Left ventricle myocardium superior (tissue), 1 donor: Measurements from ENCODE around the gene GUCA1A. TPM values are rescaled to one million over a fixed set of nuclear protein-coding genes. Genes with fewer than 3 reads are reported as not detected.

Source experiments
- ATAC-seq: fragments of 200-7000 bp; cut with Tn5 transposase; one replicate; pipeline ENCODE4 v1.9.1; 2020; ENCODE audit warnings: mild to moderate bottlenecking, moderate library complexity
- DNase-seq: peaks from one replicate; pipeline ENCODE4 v3.0.0-alpha.2; 2020
- intact Hi-C: fragments of 100-400 bp; cut with micrococcal nuclease; formaldehyde crosslinking; loops from one replicate; pipeline ENCODE4 v1.11.0; 2022
- long read RNA-seq: library from polyadenylated mRNA; unstranded; transcript quantifications from one replicate; pipeline ENCODE4 v2.0.0, GENCODE V29; 2021
- total RNA-seq: library from RNA; stranded (reverse); fragmentation: NEBNext Ultra II Directional; extraction: Animal tissue kit (Norgen Biotek cat#: 25700); gene quantifications from one replicate; pipeline ENCODE4 v1.2.1, GENCODE V29; 2021
- donor health status: DM: no; HTN: yes; CAD: no; lungs with severe emphysema.

Gene GUCA1A
- not detected for total RNA-seq
- long read RNA-seq: 0 reads

- intact Hi-C loops: no loop called here
- ATAC-seq (no peak), DNase-seq (no peak)
Measured at GRCh38 chr6:42173101-42173500, at the start of gene GUCA1A. Gene GUCA1A, plus strand, starts transcription at chr6:42173364. Its CDS starts 250 bp downstream, at chr6:42173614.

- intact Hi-C loops: no loop called here
- DNase-seq (no peak), ATAC-seq (peak; percentile 26)
Measured at GRCh38 chr6:42123379-42124103, 49.6 kb upstream of the GUCA1A start.

- ATAC-seq (peak; percentile 50), DNase-seq (peak; percentile 50)
- intact Hi-C loops: no loop called here
Measured at GRCh38 chr6:42124223-42124836, 48.8 kb upstream of the GUCA1A start.

GRCh38 chr6:42125231-42125630 lies 47.9 kb upstream of the GUCA1A start:
- DNase-seq (no peak), ATAC-seq (no peak)

GRCh38 chr6:42125663-42126062 lies 47.5 kb upstream of the GUCA1A start:
- DNase-seq: no peak
- intact Hi-C loops: no loop called here
- ATAC-seq: no peak

More at GRCh38 chr6:42125231-42125630, 47.9 kb upstream of the GUCA1A start:
- intact Hi-C loops: no loop called here

DNA sequence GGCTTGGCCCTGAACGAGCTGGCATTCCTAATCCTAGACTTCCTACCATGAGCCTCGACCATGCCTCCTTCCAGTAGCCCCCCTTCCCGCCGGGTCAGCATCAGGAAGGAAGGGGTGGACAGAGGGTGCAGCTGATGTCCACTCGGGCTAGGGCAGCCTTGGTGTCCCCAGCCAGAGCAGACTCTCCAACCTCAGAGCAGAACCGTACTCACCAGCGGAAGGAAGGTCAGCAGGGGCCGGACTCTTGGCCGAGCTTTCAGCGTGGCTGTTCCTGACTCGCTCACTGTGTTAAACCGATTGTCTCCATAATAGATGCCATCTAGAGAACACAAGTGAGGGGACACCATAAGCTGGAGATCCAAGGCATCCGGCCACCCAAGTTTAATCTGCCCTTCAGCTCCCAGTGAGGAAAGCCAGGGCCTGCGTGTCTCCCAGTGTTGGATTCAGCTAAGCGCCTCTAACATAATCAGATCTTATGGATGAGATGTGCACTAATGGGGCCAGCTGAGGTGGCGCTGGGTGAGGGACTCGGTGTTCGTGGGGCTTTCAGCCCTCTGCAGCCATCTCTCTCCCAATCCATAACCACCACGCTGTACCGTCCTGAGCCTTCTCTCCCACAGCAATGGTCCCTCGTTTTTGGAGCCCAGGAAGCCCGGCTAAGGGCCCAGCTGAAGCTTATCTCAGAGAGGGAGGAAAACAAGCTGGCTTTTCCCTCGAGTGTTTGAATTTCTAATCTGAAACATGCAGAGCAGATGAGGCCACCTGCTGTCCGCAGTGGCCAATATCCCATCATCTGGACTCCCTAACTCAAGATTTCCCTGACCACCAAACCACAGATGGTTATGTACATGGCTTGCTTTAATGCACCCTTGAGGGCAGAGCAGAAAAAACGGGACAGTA lies 44.5 kb upstream of the GUCA1A start:
- DNase-seq (peak; percentile 50), ATAC-seq (peak; percentile 78)
- intact Hi-C loops: no loop called here

DNA sequence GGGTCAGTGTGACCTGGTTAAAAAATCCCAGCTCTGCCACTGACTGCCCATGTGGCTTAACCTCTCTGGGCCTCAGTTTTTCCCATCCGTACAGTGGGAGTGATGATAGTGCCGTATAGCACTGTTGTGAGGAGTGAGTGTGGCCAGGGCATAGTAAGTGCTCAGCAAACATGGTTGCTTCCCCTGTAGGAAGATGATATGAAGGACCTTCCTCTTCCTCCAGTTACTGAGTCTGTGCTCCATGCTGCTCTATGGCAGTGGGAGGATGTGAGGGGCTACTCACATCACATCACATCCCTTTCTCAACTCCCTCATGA lies 43.8 kb upstream of the GUCA1A start:
- intact Hi-C loops: no loop called here
- ATAC-seq (peak; percentile 11), DNase-seq (no peak)

GRCh38 chr6:42131531-42131930 lies 41.6 kb upstream of the GUCA1A start:
- DNase-seq: no peak
- intact Hi-C loops: no loop called here
- ATAC-seq: no peak

- intact Hi-C loops: no loop called here
- DNase-seq: no peak
Measured at GRCh38 chr6:42133926-42134325, 39.2 kb upstream of the GUCA1A start.

DNA sequence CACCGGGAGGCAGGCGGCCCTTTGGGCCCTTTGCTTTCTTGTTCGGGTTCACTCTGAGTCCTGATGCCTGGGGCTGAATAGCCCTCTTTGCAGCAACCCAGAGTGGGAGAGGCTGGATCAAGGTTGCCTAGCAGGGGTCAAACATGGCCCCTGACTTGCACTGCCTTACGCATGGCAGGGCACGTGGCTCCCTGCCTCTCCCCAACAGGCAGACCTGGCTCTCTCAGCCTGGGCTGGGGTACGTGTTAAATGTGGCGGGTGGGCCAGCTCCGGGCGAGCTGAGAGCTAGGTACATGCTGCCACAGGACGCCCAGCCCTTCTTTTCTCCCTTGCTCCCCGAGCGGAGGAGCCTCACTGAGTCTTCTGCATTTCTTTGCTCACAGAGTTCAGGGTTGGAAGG lies 38.0 kb upstream of the GUCA1A start:
- ATAC-seq (no peak), DNase-seq (no peak)
- intact Hi-C loops: no loop called here

More at GRCh38 chr6:42133926-42134325, 39.2 kb upstream of the GUCA1A start:
- no peak for ATAC-seq

- ATAC-seq (no peak), DNase-seq (no peak)
- intact Hi-C loops: no loop called here
Measured at GRCh38 chr6:42135722-42136121, 37.4 kb upstream of the GUCA1A start.

DNA sequence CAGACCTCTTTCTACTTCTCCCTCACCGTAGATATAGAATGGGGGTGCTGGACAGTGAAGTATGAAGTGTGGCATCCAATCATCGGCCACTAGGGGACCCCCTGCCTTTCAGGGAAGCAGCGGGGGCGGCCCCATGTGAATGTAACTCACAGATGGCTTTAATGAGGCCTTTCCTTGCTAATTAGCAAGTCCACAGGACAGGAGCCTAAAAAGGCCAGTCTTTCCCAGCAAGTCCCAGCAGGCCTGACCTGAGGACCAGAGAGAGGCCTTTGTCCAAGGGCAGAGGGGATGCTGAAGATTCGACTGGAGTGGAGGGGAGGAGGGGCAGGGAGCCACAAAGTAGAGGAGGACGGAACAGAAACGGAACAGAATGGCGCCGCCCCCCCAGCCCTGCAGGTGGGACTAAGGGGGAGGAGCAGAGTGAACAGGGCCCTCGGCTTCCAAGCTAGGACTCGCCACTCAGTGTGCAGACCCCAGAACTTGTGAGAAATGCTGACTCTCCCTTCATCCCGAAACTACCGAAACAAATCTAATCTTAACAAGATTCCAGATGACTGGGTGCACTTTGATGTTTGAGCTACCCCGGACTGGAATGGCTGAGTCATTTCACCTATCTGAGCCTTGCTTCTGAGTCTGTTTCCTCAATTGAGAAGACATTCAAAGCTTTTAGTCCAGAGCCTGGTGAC lies 36.5 kb upstream of the GUCA1A start:
- DNase-seq (no peak), ATAC-seq (no peak)
- intact Hi-C loops: no loop called here

GRCh38 chr6:42137194-42137753 lies 35.9 kb upstream of the GUCA1A start:
- intact Hi-C loops: no loop called here
- DNase-seq (no peak), ATAC-seq (no peak)

- DNase-seq (no peak), ATAC-seq (no peak)
- intact Hi-C loops: no loop called here
Measured at GRCh38 chr6:42138190-42138589, 35.0 kb upstream of the GUCA1A start.

DNA sequence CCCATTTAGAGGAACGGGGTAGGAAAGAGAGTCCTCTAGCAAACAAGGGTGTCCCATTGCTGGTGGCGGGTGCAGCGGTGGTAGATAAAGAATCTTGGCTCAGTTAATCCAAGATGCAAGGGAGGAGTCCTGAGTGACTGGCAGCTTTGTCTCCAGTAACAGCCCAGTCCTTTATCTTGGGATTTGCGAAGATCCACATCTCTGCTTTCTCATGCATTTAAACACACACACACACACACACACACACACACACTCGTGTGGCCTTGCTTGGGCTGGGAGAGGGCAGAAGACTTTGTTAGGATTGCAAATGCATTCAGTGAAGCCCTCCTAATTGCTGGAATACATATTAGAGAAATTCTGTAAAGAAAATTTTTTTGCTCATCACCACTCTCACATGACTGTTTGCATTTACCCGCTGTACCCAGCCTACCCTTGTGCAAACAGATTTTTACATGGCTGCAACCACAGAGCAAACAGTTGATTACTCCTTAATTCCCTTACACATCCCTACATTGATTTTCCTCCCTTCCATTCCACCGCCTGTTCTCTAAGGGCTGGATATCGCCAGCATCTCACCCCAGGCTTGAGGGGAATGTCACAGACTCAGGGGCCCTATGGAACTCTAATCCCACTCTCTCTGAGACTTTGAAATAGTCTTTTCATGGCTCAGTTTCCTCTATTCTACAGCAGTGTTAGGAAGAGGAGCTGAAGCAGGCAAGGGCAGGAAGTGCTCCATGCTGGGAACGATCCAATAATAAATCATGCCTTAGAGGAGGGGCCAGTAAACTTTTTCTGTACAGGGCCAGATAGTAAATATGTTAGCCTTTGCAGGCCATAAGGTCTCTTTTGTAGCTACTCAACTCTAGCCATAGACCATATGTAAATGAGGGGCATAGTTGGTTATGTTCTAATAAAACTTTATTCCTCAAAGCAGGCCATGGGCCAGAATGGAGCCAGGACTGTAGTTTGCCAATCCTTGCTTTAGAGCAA lies 34.2 kb upstream of the GUCA1A start:
- intact Hi-C loops: no loop called here
- no peak for ATAC-seq
- no peak for DNase-seq

- DNase-seq (peak; percentile 39), ATAC-seq (no peak)
- intact Hi-C loops: no loop called here
Measured at GRCh38 chr6:42140032-42140431, 33.1 kb upstream of the GUCA1A start.

DNA sequence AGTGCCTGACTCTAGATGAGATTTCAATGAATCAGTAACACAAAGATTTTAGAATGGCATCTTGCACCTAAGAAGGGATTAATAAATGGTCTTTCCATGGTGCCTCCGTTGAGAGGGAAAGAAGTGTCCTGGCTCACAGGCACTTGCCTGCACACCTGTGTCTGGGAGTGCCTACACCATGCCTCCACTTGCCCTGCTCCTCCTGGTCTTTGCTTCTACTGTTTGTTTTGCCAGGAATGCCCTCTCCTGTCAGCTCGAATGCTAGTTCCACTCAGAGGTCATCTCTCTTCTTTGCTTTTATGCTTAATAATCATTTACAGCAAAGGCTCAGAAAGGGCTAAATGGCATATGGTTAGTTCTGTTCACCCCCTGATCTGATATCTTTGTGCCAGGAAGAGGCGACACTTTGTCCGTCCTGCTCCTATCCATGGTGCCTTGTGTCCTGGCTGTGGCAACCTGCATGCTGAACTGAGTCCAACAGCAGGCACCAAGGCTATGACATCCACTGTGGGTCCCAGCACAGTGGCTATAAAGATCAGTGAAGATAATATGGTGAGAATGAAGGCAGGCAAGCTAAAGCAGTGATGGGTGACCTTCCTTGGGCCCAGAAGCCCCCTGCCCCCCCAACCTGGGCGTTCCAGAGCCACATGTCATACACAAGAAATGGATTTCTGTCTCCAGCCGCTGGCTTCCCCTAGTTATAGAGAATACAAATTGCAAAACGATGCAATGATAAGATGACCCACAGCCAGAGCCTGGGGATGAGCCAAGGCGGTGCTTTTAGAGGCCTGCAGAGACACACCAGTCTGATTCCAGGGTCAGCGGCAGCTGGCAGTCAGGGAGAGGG lies 32.2 kb upstream of the GUCA1A start:
- DNase-seq: peak; percentile 44
- intact Hi-C loops: no loop called here
- ATAC-seq: no peak
